ENCODE results near the gene IGSF8. TPM values are rescaled to one million over a fixed set of nuclear protein-coding genes. Genes with fewer than 3 reads are reported as not detected.

Gene IGSF8
- polyA plus RNA-seq, 1 donor from 2014 or later: 27.3 TPM

GRCh38 chr1:160091666-160092223 lies 6.7 kb downstream of the IGSF8 start:
- Histone ChIP-seq H3K4me2 (ENCODE audit: low read length) (no peak overlapping the region), H3K27ac (ENCODE audit: low read length) (no peak overlapping the region), H3K36me3 (ENCODE audit: insufficient read depth, low read length) (no peaks in the 10 kb centered on the region), H4K20me1 (ENCODE audit: insufficient read depth) (no peaks in the 10 kb centered on the region), H3K9ac (ENCODE audit: low read length) (no peak overlapping the region), H3K79me2 (replicated peaks; ENCODE audit: insufficient read depth, low read length) (no peaks in the 10 kb centered on the region), H3K4me3 (ENCODE audit: low read length) (no peak overlapping the region), H3K9me2 (ENCODE audit: insufficient read depth, low read length) (no peaks in the 10 kb centered on the region), H3F3A (ENCODE audit: insufficient read depth, low read length, poor library complexity, severe bottlenecking) (no peaks in the 10 kb centered on the region), H3K27me3 (ENCODE audit: insufficient read depth, low read depth, low read length) (no peaks in the 10 kb centered on the region), H3K9me3 (ENCODE audit: low read length) (no peaks in the 10 kb centered on the region), H2AFZ (ENCODE audit: low read depth, low read length) (no peak overlapping the region)
- TF ChIP-seq RAD21 (conservative IDR thresholded peaks at IDR 0.05) (no peak), TAF1 (IDR thresholded peaks at IDR 0.05; ENCODE audit: low read depth) (no peak), REST (IDR thresholded peaks at IDR 0.05; ENCODE audit: borderline replicate concordance) (no peak), CTCF (IDR thresholded peaks at IDR 0.05; ENCODE audit: poor library complexity, severe bottlenecking) (no peak), SMC3 (conservative IDR thresholded peaks at IDR 0.05; ENCODE audit: poor library complexity) (no peak), POLR2AphosphoS5 (IDR thresholded peaks at IDR 0.05) (no peak), MXI1 (conservative IDR thresholded peaks at IDR 0.05; ENCODE audit: poor library complexity, severe bottlenecking) (no peak), EP300 (conservative IDR thresholded peaks at IDR 0.05; ENCODE audit: poor library complexity, severe bottlenecking) (no peak), EZH2 (IDR thresholded peaks at IDR 0.05; ENCODE audit: borderline replicate concordance, insufficient read depth, low read length, poor library complexity, severe bottlenecking) (no peak)

- Histone ChIP-seq H3K27me3 (ENCODE audit: insufficient read depth, low read depth, low read length) (no peaks in the 10 kb centered on the region), H3K36me3 (ENCODE audit: insufficient read depth, low read length) (no peaks in the 10 kb centered on the region), H2AFZ (ENCODE audit: low read depth, low read length) (no peak overlapping the region), H3K79me2 (replicated peaks; ENCODE audit: insufficient read depth, low read length) (no peaks in the 10 kb centered on the region), H3K9me2 (ENCODE audit: insufficient read depth, low read length) (no peaks in the 10 kb centered on the region), H3K9ac (ENCODE audit: low read length) (no peak overlapping the region), H3F3A (ENCODE audit: insufficient read depth, low read length, poor library complexity, severe bottlenecking) (no peaks in the 10 kb centered on the region), H3K4me2 (ENCODE audit: low read length) (no peak overlapping the region), H4K20me1 (ENCODE audit: insufficient read depth) (no peaks in the 10 kb centered on the region), H3K4me3 (ENCODE audit: low read length) (no peak overlapping the region), H3K27ac (ENCODE audit: low read length) (no peak overlapping the region), H3K9me3 (ENCODE audit: low read length) (no peaks in the 10 kb centered on the region)
- TF ChIP-seq REST (IDR thresholded peaks at IDR 0.05; ENCODE audit: borderline replicate concordance): no peak
- no peak for TF ChIP-seq EP300 (conservative IDR thresholded peaks at IDR 0.05; ENCODE audit: poor library complexity, severe bottlenecking)
- no peak for TF ChIP-seq MXI1 (conservative IDR thresholded peaks at IDR 0.05; ENCODE audit: poor library complexity, severe bottlenecking)
- no peak for TF ChIP-seq SMC3 (conservative IDR thresholded peaks at IDR 0.05; ENCODE audit: poor library complexity)
- TF ChIP-seq RAD21 (conservative IDR thresholded peaks at IDR 0.05): no peak
- TF ChIP-seq CTCF (IDR thresholded peaks at IDR 0.05; ENCODE audit: poor library complexity, severe bottlenecking): no peak
- TF ChIP-seq POLR2AphosphoS5 (IDR thresholded peaks at IDR 0.05): no peak
- TF ChIP-seq TAF1 (IDR thresholded peaks at IDR 0.05; ENCODE audit: low read depth): no peak
- TF ChIP-seq EZH2 (IDR thresholded peaks at IDR 0.05; ENCODE audit: borderline replicate concordance, insufficient read depth, low read length, poor library complexity, severe bottlenecking): no peak
Observed at GRCh38 chr1:160090760-160091159, 7.7 kb downstream of the IGSF8 start.
